A549 (cell line): ENCODE measurements around the gene TACSTD2.
"Not testable (repeated sequence)": the region's sequence is repeated elsewhere in the genome, so short reads cannot be mapped to it uniquely, and the experiment has no call there.

ENCODE experiments used
- EP300 ChIP-seq, 2 experiments: fragments of >200 bp; sonication (Bioruptor Twin); formaldehyde crosslinking; IDR thresholded peaks; 2 replicates in 1 of 2; 3 replicates in 1 of 2; pipeline ENCODE4 v1.6.1; 2016 to 2017
- JUN ChIP-seq, 2 experiments: fragments of >200 bp; sonication (Bioruptor Twin); formaldehyde crosslinking; IDR thresholded peaks; 2 replicates in 1 of 2; 3 replicates in 1 of 2; pipeline ENCODE4 v1.6.1; 2016 to 2017
- MYC ChIP-seq: IDR thresholded peaks from 2 replicates; pipeline ENCODE4 v1.6.1; 2012; ENCODE audit warnings: mild to moderate bottlenecking, inconsistent platforms, low read length, improper control_type of control experiment, borderline replicate concordance
- POLR2A ChIP-seq: IDR thresholded peaks from 2 replicates; pipeline ENCODE4 v1.6.1; 2012; ENCODE audit warnings: mild to moderate bottlenecking, low read length
- POLR2AphosphoS2 ChIP-seq: conservative IDR thresholded peaks from 2 replicates; pipeline ENCODE4 v1.6.1; 2012; ENCODE audit warnings: low read length, improper control_type of control experiment, inconsistent platforms
- RFX5 ChIP-seq: fragments of 450-650 bp; IDR thresholded peaks from 2 replicates; pipeline ENCODE4 v1.7.1; 2014; ENCODE audit warnings: antibody characterized with exemption, mild to moderate bottlenecking, moderate library complexity
- TF ChIP-seq, protein P1 (sequence below): fragments of >200 bp; sonication (Bioruptor Twin); formaldehyde crosslinking; IDR thresholded peaks from 3 replicates; pipeline ENCODE4 v1.5.1; 2016
- TF ChIP-seq, protein P2 (sequence below): fragments of 250-450 bp; sonication (Bioruptor Pico); IDR thresholded peaks from 2 replicates; pipeline ENCODE4 v1.5.0; 2021; ENCODE audit warnings: mild to moderate bottlenecking, moderate library complexity, borderline replicate concordance
- TF ChIP-seq, protein P3 (sequence below): fragments of 450-650 bp; IDR thresholded peaks from 2 replicates; pipeline ENCODE4 v1.6.1; 2014; ENCODE audit warnings: antibody characterized with exemption
- TF ChIP-seq, protein P4 (sequence below): fragments of >200 bp; sonication (Bioruptor Twin); formaldehyde crosslinking; IDR thresholded peaks from 3 replicates; pipeline ENCODE4 v1.6.1; 2016

DNA sequence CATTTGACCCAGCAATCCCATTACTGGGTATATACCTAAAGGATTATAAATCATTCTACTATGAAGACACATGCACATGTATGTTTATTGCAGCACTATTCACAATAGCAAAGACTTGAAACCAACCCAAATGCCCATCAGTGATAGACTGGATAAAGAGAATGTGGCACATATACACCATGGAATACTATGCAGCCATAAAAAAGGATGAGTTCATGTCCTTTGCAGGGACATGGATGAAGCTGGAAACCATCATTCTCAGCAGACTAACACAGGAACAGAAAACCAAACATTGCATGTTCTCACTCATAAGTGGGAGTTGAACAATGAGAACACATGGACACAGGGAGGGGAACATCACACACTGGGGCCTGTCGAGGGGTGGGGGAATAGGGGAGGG, 13.3 kb downstream of the TACSTD2 start:
- TF ChIP-seq, protein P1, sequence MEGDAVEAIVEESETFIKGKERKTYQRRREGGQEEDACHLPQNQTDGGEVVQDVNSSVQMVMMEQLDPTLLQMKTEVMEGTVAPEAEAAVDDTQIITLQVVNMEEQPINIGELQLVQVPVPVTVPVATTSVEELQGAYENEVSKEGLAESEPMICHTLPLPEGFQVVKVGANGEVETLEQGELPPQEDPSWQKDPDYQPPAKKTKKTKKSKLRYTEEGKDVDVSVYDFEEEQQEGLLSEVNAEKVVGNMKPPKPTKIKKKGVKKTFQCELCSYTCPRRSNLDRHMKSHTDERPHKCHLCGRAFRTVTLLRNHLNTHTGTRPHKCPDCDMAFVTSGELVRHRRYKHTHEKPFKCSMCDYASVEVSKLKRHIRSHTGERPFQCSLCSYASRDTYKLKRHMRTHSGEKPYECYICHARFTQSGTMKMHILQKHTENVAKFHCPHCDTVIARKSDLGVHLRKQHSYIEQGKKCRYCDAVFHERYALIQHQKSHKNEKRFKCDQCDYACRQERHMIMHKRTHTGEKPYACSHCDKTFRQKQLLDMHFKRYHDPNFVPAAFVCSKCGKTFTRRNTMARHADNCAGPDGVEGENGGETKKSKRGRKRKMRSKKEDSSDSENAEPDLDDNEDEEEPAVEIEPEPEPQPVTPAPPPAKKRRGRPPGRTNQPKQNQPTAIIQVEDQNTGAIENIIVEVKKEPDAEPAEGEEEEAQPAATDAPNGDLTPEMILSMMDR: not testable (repeated sequence)
- not testable (repeated sequence) for TF ChIP-seq POLR2AphosphoS2; POLR2A; JUN (IDR thresholded peaks at IDR 0.05); EP300 (IDR thresholded peaks at IDR 0.05); MYC; RFX5
- TF ChIP-seq, protein P2, sequence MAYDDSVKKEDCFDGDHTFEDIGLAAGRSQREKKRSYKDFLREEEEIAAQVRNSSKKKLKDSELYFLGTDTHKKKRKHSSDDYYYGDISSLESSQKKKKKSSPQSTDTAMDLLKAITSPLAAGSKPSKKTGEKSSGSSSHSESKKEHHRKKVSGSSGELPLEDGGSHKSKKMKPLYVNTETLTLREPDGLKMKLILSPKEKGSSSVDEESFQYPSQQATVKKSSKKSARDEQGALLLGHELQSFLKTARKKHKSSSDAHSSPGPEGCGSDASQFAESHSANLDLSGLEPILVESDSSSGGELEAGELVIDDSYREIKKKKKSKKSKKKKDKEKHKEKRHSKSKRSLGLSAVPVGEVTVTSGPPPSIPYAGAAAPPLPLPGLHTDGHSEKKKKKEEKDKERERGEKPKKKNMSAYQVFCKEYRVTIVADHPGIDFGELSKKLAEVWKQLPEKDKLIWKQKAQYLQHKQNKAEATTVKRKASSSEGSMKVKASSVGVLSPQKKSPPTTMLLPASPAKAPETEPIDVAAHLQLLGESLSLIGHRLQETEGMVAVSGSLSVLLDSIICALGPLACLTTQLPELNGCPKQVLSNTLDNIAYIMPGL (CRISPR knock-in tag): not testable (repeated sequence)
- TF ChIP-seq, protein P3, sequence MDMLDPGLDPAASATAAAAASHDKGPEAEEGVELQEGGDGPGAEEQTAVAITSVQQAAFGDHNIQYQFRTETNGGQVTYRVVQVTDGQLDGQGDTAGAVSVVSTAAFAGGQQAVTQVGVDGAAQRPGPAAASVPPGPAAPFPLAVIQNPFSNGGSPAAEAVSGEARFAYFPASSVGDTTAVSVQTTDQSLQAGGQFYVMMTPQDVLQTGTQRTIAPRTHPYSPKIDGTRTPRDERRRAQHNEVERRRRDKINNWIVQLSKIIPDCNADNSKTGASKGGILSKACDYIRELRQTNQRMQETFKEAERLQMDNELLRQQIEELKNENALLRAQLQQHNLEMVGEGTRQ: not testable (repeated sequence)
- TF ChIP-seq, protein P4, sequence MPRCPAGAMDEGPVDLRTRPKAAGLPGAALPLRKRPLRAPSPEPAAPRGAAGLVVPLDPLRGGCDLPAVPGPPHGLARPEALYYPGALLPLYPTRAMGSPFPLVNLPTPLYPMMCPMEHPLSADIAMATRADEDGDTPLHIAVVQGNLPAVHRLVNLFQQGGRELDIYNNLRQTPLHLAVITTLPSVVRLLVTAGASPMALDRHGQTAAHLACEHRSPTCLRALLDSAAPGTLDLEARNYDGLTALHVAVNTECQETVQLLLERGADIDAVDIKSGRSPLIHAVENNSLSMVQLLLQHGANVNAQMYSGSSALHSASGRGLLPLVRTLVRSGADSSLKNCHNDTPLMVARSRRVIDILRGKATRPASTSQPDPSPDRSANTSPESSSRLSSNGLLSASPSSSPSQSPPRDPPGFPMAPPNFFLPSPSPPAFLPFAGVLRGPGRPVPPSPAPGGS: not testable (repeated sequence)
